ENCODE measurements around the gene APRT. TPM values are rescaled to one million over a fixed set of nuclear protein-coding genes. Genes with fewer than 3 reads are reported as not detected.

APRT gene
- total RNA-seq, 1 experiment from 2014 or later = 350 TPM

DNA sequence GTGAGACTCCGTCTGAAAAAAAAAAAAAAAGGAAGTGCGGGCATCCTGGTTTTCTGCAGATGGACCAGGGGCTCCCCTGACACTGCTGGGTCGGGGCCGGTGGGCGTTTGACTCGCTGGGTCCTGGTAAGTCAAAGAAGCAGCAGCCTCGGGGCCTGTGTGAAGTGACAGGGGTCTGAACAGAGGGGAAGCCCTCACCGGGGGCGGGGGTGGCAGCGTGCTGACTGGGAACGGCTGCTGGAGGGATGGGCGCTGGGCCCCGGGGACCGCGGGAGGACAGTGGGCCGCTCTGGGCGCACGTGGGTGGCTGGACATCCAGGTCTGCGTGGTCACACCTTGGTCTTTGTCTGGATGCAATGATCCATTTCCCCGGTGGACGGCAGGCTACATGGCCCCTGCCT, 36.8 kb upstream of the APRT start:
- no TSS peak for BruUV-seq (replicated peaks)
- H3K4me3 ChIP-seq (ENCODE audit: low read length) = no peak overlapping the region
- H2AFZ ChIP-seq (ENCODE audit: low read length) = no peak overlapping the region
- intact Hi-C loops (cut with micrococcal nuclease) = no loop called here
- DNase-seq = no peak
- TF ChIP-seq CTCF (conservative IDR thresholded peaks at IDR 0.05; ENCODE audit: low read depth, low read length) (no peak), EZH2phosphoT487 (IDR thresholded peaks at IDR 0.05; ENCODE audit: borderline replicate concordance, low read length) (no peak), EZH2 (IDR thresholded peaks at IDR 0.05; ENCODE audit: low read length, unreplicated experiment) (no peak)
- no peaks in the 10 kb centered on the region for H3K9me2 ChIP-seq (replicated peaks; ENCODE audit: low read length)
- no peaks in the 10 kb centered on the region for H3K4me1 ChIP-seq (ENCODE audit: insufficient read depth, low read length)
- H3K27ac ChIP-seq (ENCODE audit: low read length) = no peak overlapping the region
- H3K9me3 ChIP-seq (ENCODE audit: low read length) = no peaks in the 10 kb centered on the region
- no peaks in the 10 kb centered on the region for H3K79me2 ChIP-seq (ENCODE audit: low read length)
- ATAC-seq = no peak
- H3K36me3 ChIP-seq (ENCODE audit: low read depth, low read length) = no peaks in the 10 kb centered on the region
- no peaks in the 10 kb centered on the region for H3F3A ChIP-seq (ENCODE audit: low read length, unreplicated experiment)
- no peak overlapping the region for H3K4me2 ChIP-seq (ENCODE audit: low read length)
- H4K20me1 ChIP-seq (ENCODE audit: low read length) = no peaks in the 10 kb centered on the region
- CTCF ChIA-PET = no interaction called here
- no peak overlapping the region for H3K9ac ChIP-seq (ENCODE audit: low read length)
- POLR2A ChIA-PET (ENCODE audit: unreplicated experiment) = no interaction called here
- H3K27me3 ChIP-seq (ENCODE audit: low read length) = no peaks in the 10 kb centered on the region

DNA sequence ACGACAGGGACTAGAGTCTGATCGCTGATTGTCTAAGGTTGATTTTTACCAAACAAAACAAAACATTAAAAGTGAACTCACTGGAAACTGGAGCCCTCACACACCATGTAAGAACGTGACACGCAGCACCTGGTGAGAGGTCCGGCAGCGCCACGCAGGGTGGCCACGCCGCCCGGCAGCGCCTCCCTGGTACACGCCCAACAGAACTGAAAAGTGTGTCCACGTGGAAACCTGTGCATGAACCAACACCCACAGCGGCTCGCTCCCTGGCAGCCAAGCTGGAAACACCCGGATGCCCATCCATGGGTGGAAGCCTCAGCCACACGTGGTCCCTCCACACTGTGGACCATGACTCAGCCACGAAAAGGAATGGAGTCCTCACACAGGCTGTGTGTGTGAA, 35.9 kb upstream of the APRT start:
- no peak overlapping the region for H3K4me3 ChIP-seq (ENCODE audit: low read length)
- no peak overlapping the region for H2AFZ ChIP-seq (ENCODE audit: low read length)
- no peaks in the 10 kb centered on the region for H3K9me3 ChIP-seq (ENCODE audit: low read length)
- H3K4me1 ChIP-seq (ENCODE audit: insufficient read depth, low read length) = no peaks in the 10 kb centered on the region
- no TSS peak for BruUV-seq (replicated peaks)
- no peak overlapping the region for H3K27ac ChIP-seq (ENCODE audit: low read length)
- no peaks in the 10 kb centered on the region for H4K20me1 ChIP-seq (ENCODE audit: low read length)
- no peaks in the 10 kb centered on the region for H3F3A ChIP-seq (ENCODE audit: low read length, unreplicated experiment)
- H3K27me3 ChIP-seq (ENCODE audit: low read length) = no peaks in the 10 kb centered on the region
- no peaks in the 10 kb centered on the region for H3K79me2 ChIP-seq (ENCODE audit: low read length)
- no peak for ATAC-seq
- no peaks in the 10 kb centered on the region for H3K9me2 ChIP-seq (replicated peaks; ENCODE audit: low read length)
- no peak overlapping the region for H3K9ac ChIP-seq (ENCODE audit: low read length)
- H3K36me3 ChIP-seq (ENCODE audit: low read depth, low read length) = no peaks in the 10 kb centered on the region
- CTCF ChIA-PET = no interaction called here
- no peak for DNase-seq
- intact Hi-C loops (cut with micrococcal nuclease) = no loop called here
- H3K4me2 ChIP-seq (ENCODE audit: low read length) = no peak overlapping the region
- TF ChIP-seq CTCF (conservative IDR thresholded peaks at IDR 0.05; ENCODE audit: low read depth, low read length) (no peak), EZH2 (IDR thresholded peaks at IDR 0.05; ENCODE audit: low read length, unreplicated experiment) (no peak), EZH2phosphoT487 (IDR thresholded peaks at IDR 0.05; ENCODE audit: borderline replicate concordance, low read length) (no peak)
- POLR2A ChIA-PET (ENCODE audit: unreplicated experiment) = no interaction called here

- no peaks in the 10 kb centered on the region for H3K27me3 ChIP-seq (ENCODE audit: low read length)
- no peak overlapping the region for H3K4me3 ChIP-seq (ENCODE audit: low read length)
- no peak overlapping the region for H3K9ac ChIP-seq (ENCODE audit: low read length)
- H3K9me3 ChIP-seq (ENCODE audit: low read length) = no peaks in the 10 kb centered on the region
- no peaks in the 10 kb centered on the region for H3K9me2 ChIP-seq (replicated peaks; ENCODE audit: low read length)
- no peaks in the 10 kb centered on the region for H3F3A ChIP-seq (ENCODE audit: low read length, unreplicated experiment)
- no peak overlapping the region for H2AFZ ChIP-seq (ENCODE audit: low read length)
- no TSS peak for BruUV-seq (replicated peaks)
- H3K4me2 ChIP-seq (ENCODE audit: low read length) = no peak overlapping the region
- H3K4me1 ChIP-seq (ENCODE audit: insufficient read depth, low read length) = no peaks in the 10 kb centered on the region
- H3K36me3 ChIP-seq (ENCODE audit: low read depth, low read length) = no peaks in the 10 kb centered on the region
- no peak for TF ChIP-seq EZH2phosphoT487 (IDR thresholded peaks at IDR 0.05; ENCODE audit: borderline replicate concordance, low read length)
- TF ChIP-seq EZH2 (IDR thresholded peaks at IDR 0.05; ENCODE audit: low read length, unreplicated experiment) = no peak
- H3K27ac ChIP-seq (ENCODE audit: low read length) = no peak overlapping the region
- ChIA-PET POLR2A (ENCODE audit: unreplicated experiment) (no interaction called here), CTCF (no interaction called here)
- ATAC-seq = no peak
- no peak for DNase-seq
- no peaks in the 10 kb centered on the region for H4K20me1 ChIP-seq (ENCODE audit: low read length)
- no peaks in the 10 kb centered on the region for H3K79me2 ChIP-seq (ENCODE audit: low read length)
- intact Hi-C loops (cut with micrococcal nuclease) = no loop called here
These were observed 34.4 kb upstream of the APRT start for GRCh38 chr16:88846088-88846487.
